ENCODE results near the gene WWOX.

- TF ChIP-seq, protein P1, sequence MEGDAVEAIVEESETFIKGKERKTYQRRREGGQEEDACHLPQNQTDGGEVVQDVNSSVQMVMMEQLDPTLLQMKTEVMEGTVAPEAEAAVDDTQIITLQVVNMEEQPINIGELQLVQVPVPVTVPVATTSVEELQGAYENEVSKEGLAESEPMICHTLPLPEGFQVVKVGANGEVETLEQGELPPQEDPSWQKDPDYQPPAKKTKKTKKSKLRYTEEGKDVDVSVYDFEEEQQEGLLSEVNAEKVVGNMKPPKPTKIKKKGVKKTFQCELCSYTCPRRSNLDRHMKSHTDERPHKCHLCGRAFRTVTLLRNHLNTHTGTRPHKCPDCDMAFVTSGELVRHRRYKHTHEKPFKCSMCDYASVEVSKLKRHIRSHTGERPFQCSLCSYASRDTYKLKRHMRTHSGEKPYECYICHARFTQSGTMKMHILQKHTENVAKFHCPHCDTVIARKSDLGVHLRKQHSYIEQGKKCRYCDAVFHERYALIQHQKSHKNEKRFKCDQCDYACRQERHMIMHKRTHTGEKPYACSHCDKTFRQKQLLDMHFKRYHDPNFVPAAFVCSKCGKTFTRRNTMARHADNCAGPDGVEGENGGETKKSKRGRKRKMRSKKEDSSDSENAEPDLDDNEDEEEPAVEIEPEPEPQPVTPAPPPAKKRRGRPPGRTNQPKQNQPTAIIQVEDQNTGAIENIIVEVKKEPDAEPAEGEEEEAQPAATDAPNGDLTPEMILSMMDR (conservative IDR thresholded peaks at IDR 0.05 in 1 of 2, IDR thresholded peaks at IDR 0.05 in 1 of 2; ENCODE audit: extremely low read depth in 1 of 2, insufficient read depth in 1 of 2, low read depth in 1 of 2, low read length in 2 of 2), result no peak
- no peak for TF ChIP-seq EZH2 (IDR thresholded peaks at IDR 0.05; ENCODE audit: borderline replicate concordance, low read length)
Measured at GRCh38 chr16:78962457-78962929, 863.0 kb downstream of the WWOX start.

All from mammary epithelial cell (primary cell).